Measurements from ENCODE around the gene JMJD6.

- TF ChIP-seq, protein P1, sequence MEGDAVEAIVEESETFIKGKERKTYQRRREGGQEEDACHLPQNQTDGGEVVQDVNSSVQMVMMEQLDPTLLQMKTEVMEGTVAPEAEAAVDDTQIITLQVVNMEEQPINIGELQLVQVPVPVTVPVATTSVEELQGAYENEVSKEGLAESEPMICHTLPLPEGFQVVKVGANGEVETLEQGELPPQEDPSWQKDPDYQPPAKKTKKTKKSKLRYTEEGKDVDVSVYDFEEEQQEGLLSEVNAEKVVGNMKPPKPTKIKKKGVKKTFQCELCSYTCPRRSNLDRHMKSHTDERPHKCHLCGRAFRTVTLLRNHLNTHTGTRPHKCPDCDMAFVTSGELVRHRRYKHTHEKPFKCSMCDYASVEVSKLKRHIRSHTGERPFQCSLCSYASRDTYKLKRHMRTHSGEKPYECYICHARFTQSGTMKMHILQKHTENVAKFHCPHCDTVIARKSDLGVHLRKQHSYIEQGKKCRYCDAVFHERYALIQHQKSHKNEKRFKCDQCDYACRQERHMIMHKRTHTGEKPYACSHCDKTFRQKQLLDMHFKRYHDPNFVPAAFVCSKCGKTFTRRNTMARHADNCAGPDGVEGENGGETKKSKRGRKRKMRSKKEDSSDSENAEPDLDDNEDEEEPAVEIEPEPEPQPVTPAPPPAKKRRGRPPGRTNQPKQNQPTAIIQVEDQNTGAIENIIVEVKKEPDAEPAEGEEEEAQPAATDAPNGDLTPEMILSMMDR (IDR thresholded peaks at IDR 0.05): no peak
- TF ChIP-seq POLR2A (IDR thresholded peaks at IDR 0.05): no peak
- TF ChIP-seq POLR2AphosphoS5 (IDR thresholded peaks at IDR 0.05): no peak
- no peak for TF ChIP-seq EP300 (IDR thresholded peaks at IDR 0.05)
These were observed 7.2 kb upstream of the JMJD6 start for GRCh38 chr17:76733618-76733957.
